Neuronal stem cell (in vitro differentiated cells): ENCODE measurements around the gene AUTS2.

Experiments
- DNase-seq: peaks from one replicate; pipeline ENCODE4 v3.0.0-alpha.2; 2013; ENCODE audit warnings: low spot score
- H2AFZ ChIP-seq: one replicate; pipeline ENCODE4 v1.6.1; 2013; ENCODE audit warnings: mild to moderate bottlenecking, low read length, inconsistent platforms
- H2AK5ac ChIP-seq: 2 replicates; pipeline ENCODE4 v1.6.1; 2013; ENCODE audit warnings: low read depth, mild to moderate bottlenecking, inconsistent platforms, low read length, moderate library complexity, mixed read lengths
- H2BK120ac ChIP-seq: 2 replicates; pipeline ENCODE4 v1.6.1; 2013; ENCODE audit warnings: low read depth, mild to moderate bottlenecking, inconsistent platforms, low read length, moderate library complexity, mixed read lengths
- H2BK12ac ChIP-seq: one replicate; pipeline ENCODE4 v1.6.1; 2013; ENCODE audit warnings: low read length, inconsistent platforms
- H2BK15ac ChIP-seq: 2 replicates; pipeline ENCODE4 v1.6.1; 2013; ENCODE audit warnings: mild to moderate bottlenecking, low read length, inconsistent platforms, mixed read lengths
- H2BK5ac ChIP-seq: one replicate; pipeline ENCODE4 v1.6.1; 2013; ENCODE audit warnings: inconsistent platforms, mild to moderate bottlenecking, low read length, moderate library complexity
- H3K14ac ChIP-seq: one replicate; pipeline ENCODE4 v1.6.1; 2013; ENCODE audit warnings: low read length, inconsistent platforms
- H3K18ac ChIP-seq: 2 replicates; pipeline ENCODE4 v1.6.1; 2013; ENCODE audit warnings: low read length, inconsistent platforms
- H3K23ac ChIP-seq: 2 replicates; pipeline ENCODE4 v1.6.1; 2013; ENCODE audit warnings: low read depth, mild to moderate bottlenecking, mixed read lengths, low read length, inconsistent platforms; ENCODE audit not compliant: poor library complexity
- H3K27ac ChIP-seq: replicated peaks from 3 replicates; pipeline ENCODE4 v1.5.1; 2013; ENCODE audit warnings: low read length, inconsistent platforms
- H3K27me3 ChIP-seq, 3 experiments: 2 replicates each; pipeline ENCODE4 v1.6.1; 2013; ENCODE audit warnings: low read length in 3 of 3, mild to moderate bottlenecking in 2 of 3, inconsistent platforms in 1 of 3, low read depth in 1 of 3, mixed read lengths in 1 of 3, moderate library complexity in 1 of 3; ENCODE audit not compliant: control insufficient read depth in 3 of 3, insufficient read depth in 3 of 3
- H3K36me3 ChIP-seq, 2 donors: replicated peaks in 1 of 2; 2 replicates each; pipeline ENCODE4 v1.6.1; 2013; ENCODE audit warnings: low read length in 2 of 2; ENCODE audit not compliant: control insufficient read depth in 2 of 2, insufficient read depth in 2 of 2
- H3K4ac ChIP-seq: 2 replicates; pipeline ENCODE4 v1.6.1; 2013; ENCODE audit warnings: inconsistent platforms, mild to moderate bottlenecking, low read length, moderate library complexity
- H3K4me1 ChIP-seq, 2 donors: 1 replicate in 1 of 2; 2 replicates in 1 of 2; pipeline ENCODE4 v1.6.1; 2013; ENCODE audit warnings: low read length in 2 of 2, low read depth in 1 of 2; ENCODE audit not compliant: control insufficient read depth in 2 of 2, insufficient read depth in 1 of 2
- H3K4me2 ChIP-seq: one replicate; pipeline ENCODE4 v1.6.1; 2013; ENCODE audit warnings: mild to moderate bottlenecking, low read length, inconsistent platforms; ENCODE audit not compliant: insufficient read depth, poor library complexity, severe bottlenecking
- H3K4me3 ChIP-seq, 2 donors: 2 replicates each; pipeline ENCODE4 v1.5.1; 2013; ENCODE audit warnings: low read length in 2 of 2, mild to moderate bottlenecking in 2 of 2, inconsistent platforms in 1 of 2, moderate library complexity in 1 of 2
- H3K79me1 ChIP-seq: one replicate; pipeline ENCODE4 v1.6.1; 2013; ENCODE audit warnings: low read depth, mild to moderate bottlenecking, inconsistent platforms, low read length, moderate library complexity
- H3K9ac ChIP-seq: one replicate; pipeline ENCODE4 v1.6.1; 2013; ENCODE audit warnings: mild to moderate bottlenecking, low read depth, low read length, inconsistent platforms; ENCODE audit not compliant: poor library complexity
- H3K9me3 ChIP-seq, 2 donors: replicated peaks in 1 of 2; 2 replicates each; pipeline versions ENCODE3 to v1.6.1; 2013; ENCODE audit warnings: low read length in 2 of 2, mild to moderate bottlenecking in 2 of 2, inconsistent platforms in 1 of 2, low read depth in 1 of 2, mixed read lengths in 1 of 2, moderate library complexity in 1 of 2; ENCODE audit not compliant: control insufficient read depth in 2 of 2, insufficient read depth in 1 of 2
- H4K8ac ChIP-seq: one replicate; pipeline ENCODE4 v1.6.1; 2013; ENCODE audit warnings: low read depth, mild to moderate bottlenecking, inconsistent platforms, low read length, moderate library complexity
- H4K91ac ChIP-seq: one replicate; pipeline ENCODE4 v1.6.1; 2013; ENCODE audit warnings: low read length, low read depth, mild to moderate bottlenecking, inconsistent platforms; ENCODE audit not compliant: poor library complexity
- WGBS, 2 donors: extraction: QIAGEN DNeasy Blood & Tissue Kit; methylation state at CpG; one replicate each; pipeline ENCODE4 v1.1.7; 2013; ENCODE audit warnings: missing lambda C conversion rate in 2 of 2, mixed read lengths in 1 of 2; ENCODE audit not compliant: insufficient read length in 2 of 2, insufficient replicate concordance in 1 of 2; ENCODE audit errors: extremely low coverage in 2 of 2; 5-methylcytosine and 5-hydroxymethylcytosine counted together

The AUTS2 gene

GRCh38 chr7:69811476-69812308 lies 213.4 kb downstream of the AUTS2 start:
- no peak overlapping the region for H3K14ac ChIP-seq
- H3K79me1 ChIP-seq, result no peaks in the 10 kb centered on the region
- peaks cover 12 to 26% of the 10 kb centered on the region in 2 donors for H3K4me1 ChIP-seq
- no peak overlapping the region for H4K8ac ChIP-seq
- no CpG with 5 or more reads among the region's 7 CpGs for WGBS, 2 donors
- H3K4ac ChIP-seq, result no peak overlapping the region
- H2AFZ ChIP-seq, result no peak overlapping the region
- H3K4me3 ChIP-seq, result no peak overlapping the region
- no peak overlapping the region for H3K4me2 ChIP-seq
- H2BK15ac ChIP-seq, result no peak overlapping the region
- no peak overlapping the region for H2BK12ac ChIP-seq
- H3K23ac ChIP-seq, result no peak overlapping the region
- no peak for DNase-seq
- H2AK5ac ChIP-seq, result no peak overlapping the region
- H4K91ac ChIP-seq, result no peak overlapping the region
- H2BK5ac ChIP-seq, result no peak overlapping the region
- H3K18ac ChIP-seq, result no peak overlapping the region
- no peaks in the 10 kb centered on the region for H3K27me3 ChIP-seq
- H3K9ac ChIP-seq, result no peak overlapping the region
- no peaks in the 10 kb centered on the region for H3K9me3 ChIP-seq
- H3K36me3 ChIP-seq, result no peaks in the 10 kb centered on the region
- no peak overlapping the region for H2BK120ac ChIP-seq
- H3K27ac ChIP-seq, result no peak overlapping the region

GRCh38 chr7:69812756-69813155 lies 214.5 kb downstream of the AUTS2 start:
- Histone ChIP-seq H2BK120ac (no peak overlapping the region), H3K4me2 (no peak overlapping the region), H3K27me3 (no peaks in the 10 kb centered on the region), H2BK15ac (no peak overlapping the region), H3K36me3 (no peaks in the 10 kb centered on the region), H3K27ac (no peak overlapping the region), H3K9ac (no peak overlapping the region), H2BK5ac (no peak overlapping the region), H3K14ac (no peak overlapping the region), H4K91ac (no peak overlapping the region), H3K23ac (no peak overlapping the region), H3K79me1 (no peaks in the 10 kb centered on the region), H4K8ac (no peak overlapping the region), H3K18ac (no peak overlapping the region), H3K9me3 (no peaks in the 10 kb centered on the region), H2AFZ (no peak overlapping the region), H3K4me1 (peaks cover 15 to 32% of the 10 kb centered on the region in 2 donors), H2AK5ac (no peak overlapping the region), H2BK12ac (no peak overlapping the region), H3K4me3 (no peak overlapping the region), H3K4ac (no peak overlapping the region)
- no peak for DNase-seq
- no CpG with 5 or more reads among the region's 1 CpG for WGBS, 2 donors

- H2AFZ ChIP-seq, result no peak overlapping the region
- H2BK12ac ChIP-seq, result no peak overlapping the region
- no peak for DNase-seq
- peak overlapping the region; percentile 30 for H3K27ac ChIP-seq
- no peak overlapping the region for H2BK5ac ChIP-seq
- peaks cover 18 to 40% of the 10 kb centered on the region in 2 donors for H3K4me1 ChIP-seq
- no peaks in the 10 kb centered on the region for H3K9me3 ChIP-seq
- no peaks in the 10 kb centered on the region for H3K27me3 ChIP-seq
- H3K23ac ChIP-seq, result no peak overlapping the region
- H4K91ac ChIP-seq, result no peak overlapping the region
- H3K9ac ChIP-seq, result no peak overlapping the region
- H4K8ac ChIP-seq, result no peak overlapping the region
- no peak overlapping the region for H3K4me3 ChIP-seq
- H3K4me2 ChIP-seq, result no peak overlapping the region
- H3K14ac ChIP-seq, result no peak overlapping the region
- no peaks in the 10 kb centered on the region for H3K36me3 ChIP-seq
- no peak overlapping the region for H2AK5ac ChIP-seq
- no peak overlapping the region for H2BK120ac ChIP-seq
- no peak overlapping the region for H3K18ac ChIP-seq
- H3K4ac ChIP-seq, result no peak overlapping the region
- H2BK15ac ChIP-seq, result no peak overlapping the region
- H3K79me1 ChIP-seq, result no peaks in the 10 kb centered on the region
Observed at GRCh38 chr7:69813637-69814240, 215.5 kb downstream of the AUTS2 start.

GRCh38 chr7:69814421-69814962 lies 216.2 kb downstream of the AUTS2 start:
- Histone ChIP-seq H3K79me1 (no peaks in the 10 kb centered on the region), H3K18ac (peak overlapping the region; percentile 67), H3K27ac (peak overlapping the region; percentile 53), H3K27me3 (no peaks in the 10 kb centered on the region), H2AK5ac (no peak overlapping the region), H3K4ac (no peak overlapping the region), H2AFZ (no peak overlapping the region), H3K36me3 (no peaks in the 10 kb centered on the region), H3K23ac (no peak overlapping the region), H3K4me3 (no peak overlapping the region), H3K9me3 (no peaks in the 10 kb centered on the region), H3K14ac (no peak overlapping the region), H3K4me1 (peaks cover 25 to 42% of the 10 kb centered on the region in 2 donors), H2BK5ac (no peak overlapping the region), H3K4me2 (no peak overlapping the region), H2BK12ac (no peak overlapping the region), H2BK120ac (no peak overlapping the region), H4K8ac (no peak overlapping the region), H2BK15ac (no peak overlapping the region), H3K9ac (no peak overlapping the region), H4K91ac (no peak overlapping the region)
- peak; percentile 71 for DNase-seq
- no CpG with 5 or more reads among the region's 14 CpGs for WGBS, 2 donors
